Measurements from ENCODE around the gene LMNTD1.

The LMNTD1 gene

DNA sequence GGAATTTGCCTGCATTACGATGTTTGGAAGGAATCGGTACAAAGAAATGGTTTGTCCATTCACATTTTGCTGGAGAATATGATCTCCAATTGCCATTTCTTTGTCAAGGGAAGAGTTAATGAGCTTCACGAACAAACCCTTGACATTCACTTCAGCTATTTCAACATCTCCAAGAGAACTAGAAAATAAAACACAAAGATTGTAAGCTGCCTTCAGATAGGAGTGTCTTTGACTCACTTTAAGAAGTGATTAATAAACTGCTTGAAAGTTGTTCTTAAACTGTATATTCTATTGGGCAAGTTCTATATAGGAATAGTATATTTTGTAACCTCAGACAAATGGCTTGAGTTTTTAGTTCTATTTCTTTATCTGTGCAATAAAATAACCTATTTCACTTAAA lies 26.3 kb downstream of the LMNTD1 start:
- no peak for ATAC-seq
- TF ChIP-seq ZC3H10 (CRISPR knock-in tag; IDR thresholded peaks at IDR 0.05) (no peak), ISL1 (CRISPR knock-in tag; IDR thresholded peaks at IDR 0.05) (no peak), CSRNP3 (CRISPR knock-in tag; IDR thresholded peaks at IDR 0.05) (no peak), GLIS3 (CRISPR knock-in tag; IDR thresholded peaks at IDR 0.05) (no peak), ZNF8 (CRISPR knock-in tag; IDR thresholded peaks at IDR 0.05) (no peak), PATZ1 (CRISPR knock-in tag; IDR thresholded peaks at IDR 0.05; ENCODE audit: borderline replicate concordance) (no peak), SNAI2 (CRISPR knock-in tag; IDR thresholded peaks at IDR 0.05) (no peak), ZNF70 (CRISPR knock-in tag; IDR thresholded peaks at IDR 0.05) (no peak), ZFP3 (CRISPR knock-in tag; IDR thresholded peaks at IDR 0.05) (no peak), ZNF565 (CRISPR knock-in tag; conservative IDR thresholded peaks at IDR 0.05; ENCODE audit: low read depth) (no peak), CSDC2 (CRISPR knock-in tag; IDR thresholded peaks at IDR 0.05) (no peak), BACH2 (CRISPR knock-in tag; IDR thresholded peaks at IDR 0.05; ENCODE audit: borderline replicate concordance) (no peak), PPARA (CRISPR knock-in tag; IDR thresholded peaks at IDR 0.05; ENCODE audit: borderline replicate concordance) (no peak)

GRCh38 chr12:25524366-25524765 lies 28.7 kb downstream of the LMNTD1 start:
- TF ChIP-seq SNAI2 (CRISPR knock-in tag; IDR thresholded peaks at IDR 0.05) (no peak), TSHZ2 (CRISPR knock-in tag; IDR thresholded peaks at IDR 0.05) (no peak), ZFP3 (CRISPR knock-in tag; IDR thresholded peaks at IDR 0.05) (no peak), ISL1 (CRISPR knock-in tag; IDR thresholded peaks at IDR 0.05) (no peak), PPARA (CRISPR knock-in tag; IDR thresholded peaks at IDR 0.05; ENCODE audit: borderline replicate concordance) (no peak), CSRNP3 (CRISPR knock-in tag; IDR thresholded peaks at IDR 0.05) (no peak), ZNF565 (CRISPR knock-in tag; conservative IDR thresholded peaks at IDR 0.05; ENCODE audit: low read depth) (no peak)
- no peak for ATAC-seq

DNA sequence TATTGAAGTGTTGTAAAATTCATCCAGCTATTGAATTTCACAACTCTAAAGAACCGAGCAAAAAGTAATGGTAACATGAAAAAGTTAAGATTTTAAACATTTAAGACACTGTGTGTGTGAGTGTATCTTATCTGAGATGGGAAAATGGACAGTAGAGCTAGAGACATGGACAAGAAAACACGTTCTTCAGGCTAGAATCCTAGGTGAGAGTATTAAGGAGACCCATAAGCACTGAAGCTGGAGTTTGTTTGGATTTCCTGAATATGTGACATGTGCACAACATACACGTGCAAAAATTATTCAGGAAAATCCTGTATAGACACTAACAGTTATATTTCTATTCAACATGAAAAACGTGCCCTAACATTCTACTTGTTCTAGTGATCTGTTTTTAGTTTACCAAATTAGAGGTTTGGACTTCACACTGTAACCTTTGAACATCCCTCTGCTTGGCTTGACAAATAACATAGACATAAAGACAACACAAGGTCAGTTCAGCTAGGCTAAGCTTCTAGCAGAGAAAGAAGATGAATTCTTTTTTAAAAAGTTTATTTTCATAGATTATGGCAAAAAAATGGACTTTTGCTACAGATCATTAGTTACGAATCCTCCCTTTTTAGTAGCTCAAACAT lies 31.3 kb downstream of the LMNTD1 start:
- TF ChIP-seq CREB5 (CRISPR knock-in tag; IDR thresholded peaks at IDR 0.05; ENCODE audit: low read depth) (no peak), PPARA (CRISPR knock-in tag; IDR thresholded peaks at IDR 0.05; ENCODE audit: borderline replicate concordance) (no peak), ZNF70 (CRISPR knock-in tag; IDR thresholded peaks at IDR 0.05) (no peak), ESRRG (CRISPR knock-in tag; IDR thresholded peaks at IDR 0.05) (no peak), ZFP30 (CRISPR knock-in tag; IDR thresholded peaks at IDR 0.05) (no peak), RARB (CRISPR knock-in tag; IDR thresholded peaks at IDR 0.05) (no peak), CSDC2 (CRISPR knock-in tag; IDR thresholded peaks at IDR 0.05) (no peak), ZFP3 (CRISPR knock-in tag; IDR thresholded peaks at IDR 0.05) (no peak), OSR1 (CRISPR knock-in tag; IDR thresholded peaks at IDR 0.05) (no peak), GLIS3 (CRISPR knock-in tag; IDR thresholded peaks at IDR 0.05) (no peak), TSHZ2 (CRISPR knock-in tag; IDR thresholded peaks at IDR 0.05) (no peak)
- TF ChIP-seq, protein P1, sequence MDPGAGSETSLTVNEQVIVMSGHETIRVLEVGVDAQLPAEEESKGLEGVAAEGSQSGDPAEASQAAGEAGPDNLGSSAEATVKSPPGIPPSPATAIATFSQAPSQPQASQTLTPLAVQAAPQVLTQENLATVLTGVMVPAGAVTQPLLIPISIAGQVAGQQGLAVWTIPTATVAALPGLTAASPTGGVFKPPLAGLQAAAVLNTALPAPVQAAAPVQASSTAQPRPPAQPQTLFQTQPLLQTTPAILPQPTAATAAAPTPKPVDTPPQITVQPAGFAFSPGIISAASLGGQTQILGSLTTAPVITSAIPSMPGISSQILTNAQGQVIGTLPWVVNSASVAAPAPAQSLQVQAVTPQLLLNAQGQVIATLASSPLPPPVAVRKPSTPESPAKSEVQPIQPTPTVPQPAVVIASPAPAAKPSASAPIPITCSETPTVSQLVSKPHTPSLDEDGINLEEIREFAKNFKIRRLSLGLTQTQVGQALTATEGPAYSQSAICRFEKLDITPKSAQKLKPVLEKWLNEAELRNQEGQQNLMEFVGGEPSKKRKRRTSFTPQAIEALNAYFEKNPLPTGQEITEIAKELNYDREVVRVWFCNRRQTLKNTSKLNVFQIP (CRISPR knock-in tag; IDR thresholded peaks at IDR 0.05; ENCODE audit: borderline replicate concordance, low read depth), result no peak
- ATAC-seq, result no peak
